GM13977 (cell line): ENCODE data around the gene SLC9A4.

Experiments
- DNase-seq: peaks from one replicate; pipeline ENCODE4 v3.0.0; 2012; ENCODE audit warnings: low spot score
- CTCF ChIP-seq: IDR thresholded peaks from 2 replicates; pipeline ENCODE4 v1.5.1; 2012; ENCODE audit warnings: mild to moderate bottlenecking, control low read depth; ENCODE audit not compliant: insufficient read depth; ENCODE audit errors: extremely low read depth, missing control alignments
- in situ Hi-C: fragments of 300-500 bp; cut with MboI; formaldehyde crosslinking; loops from one replicate; pipeline ENCODE4 v1.12.0; 2022; ENCODE audit warnings: low sequenced_read_pairs, low pct_unique_long_range_greater_than_20kb, mixed read lengths, inconsistent platforms; ENCODE audit not compliant: unreplicated experiment

SLC9A4 gene

GRCh38 chr2:102513355-102513939 is 40.4 kb downstream of the SLC9A4 start:
- in situ Hi-C loops, result no loop called here
- TF ChIP-seq CTCF, result no peak
- no peak for DNase-seq

GRCh38 chr2:102514061-102514785 is 41.2 kb downstream of the SLC9A4 start:
- no peak for DNase-seq
- in situ Hi-C loops, result no loop called here
- no peak for TF ChIP-seq CTCF

- TF ChIP-seq CTCF, result no peak
- DNase-seq, result no peak
- in situ Hi-C loops, result no loop called here
These were observed 42.8 kb downstream of the SLC9A4 start for GRCh38 chr2:102515851-102516250.

GRCh38 chr2:102518170-102518569 is 45.1 kb downstream of the SLC9A4 start:
- no peak for DNase-seq
- no peak for TF ChIP-seq CTCF
- in situ Hi-C loops, result no loop called here

GRCh38 chr2:102520009-102520408 is 47.0 kb downstream of the SLC9A4 start:
- DNase-seq, result peak; percentile 47
- in situ Hi-C loops, result no loop called here
- peak; percentile 80 for TF ChIP-seq CTCF

GRCh38 chr2:102520801-102521200 is 47.8 kb downstream of the SLC9A4 start:
- no peak for DNase-seq
- in situ Hi-C loops, result no loop called here
- no peak for TF ChIP-seq CTCF

- in situ Hi-C loops, result no loop called here
- no peak for DNase-seq
- no peak for TF ChIP-seq CTCF
These were observed 49.1 kb downstream of the SLC9A4 start for GRCh38 chr2:102522162-102522561.
